Adrenal gland (tissue), 19 donors: Measurements from ENCODE around the gene RPA3. TPM values are rescaled to one million over a fixed set of nuclear protein-coding genes. Genes with fewer than 3 reads are reported as not detected.

ENCODE experiments used
- DNase-seq, 7 donors: peaks; one replicate each; pipeline ENCODE4 v3.0.0-alpha.2; 2019 to 2020
- H3K27ac ChIP-seq, 5 donors: fragments of 200-600 bp; sonication (generic) in 4 of 5; 1 replicate in 3 of 5; 2 replicates in 2 of 5; pipeline versions ENCODE4 v1.5.1 to v1.8.0; 2016 to 2020; ENCODE audit warnings: mild to moderate bottlenecking in 1 of 5
- H3K27me3 ChIP-seq: fragments of 200-600 bp; 2 replicates; pipeline ENCODE4 v1.8.0; 2021
- H3K36me3 ChIP-seq, 2 donors: fragments of 200-600 bp; replicated peaks in 1 of 2; 1 replicate in 1 of 2; 2 replicates in 1 of 2; pipeline versions ENCODE4 v1.5.1 to v1.8.0; 2018 to 2022
- H3K4me1 ChIP-seq, 2 donors: fragments of 200-600 bp; replicated peaks in 1 of 2; 1 replicate in 1 of 2; 2 replicates in 1 of 2; pipeline versions ENCODE4 v1.5.1 to v1.8.0; 2018 to 2021
- H3K4me3 ChIP-seq, 4 donors: fragments of 200-600 bp; sonication (generic) in 3 of 4; one replicate each; pipeline ENCODE4 v1.5.1; 2016 to 2018
- H3K9me3 ChIP-seq, 3 donors: fragments of 200-600 bp; sonication (generic) in 1 of 3; replicated peaks in 1 of 3; 1 replicate in 2 of 3; 2 replicates in 1 of 3; pipeline versions ENCODE4 v1.5.1 to v1.8.0; 2016 to 2021
- POLR2A ChIP-seq, 2 donors: fragments of 450-650 bp; IDR thresholded peaks; one replicate each; pipeline ENCODE4 v1.6.1; 2017; ENCODE audit warnings: antibody characterized with exemption in 2 of 2, mild to moderate bottlenecking in 2 of 2, moderate library complexity in 1 of 2
- WGBS, 4 donors: extraction: QIAGEN DNeasy Blood & Tissue Kit in 2 of 4; methylation state at CpG; one replicate each; pipeline versions ENCODE4 v1.1.5 to v1.1.7; 2013 to 2017; 5-methylcytosine and 5-hydroxymethylcytosine counted together
- intact Hi-C, 2 donors: fragments of 100-400 bp; cut with DNase I; formaldehyde crosslinking; loops; one replicate each; pipeline versions ENCODE4 v1.14.1 to v1.15.0; 2022 to 2023
- long read RNA-seq, 10 donors: library from polyadenylated mRNA in 3 of 10; unstranded in 2 of 10; stranded (forward) in 1 of 10; transcript quantifications; one replicate each; pipeline ENCODE4 v2.0.0 and lab custom pipeline, GENCODE V29; 2021 to 2026
- polyA plus RNA-seq, 3 donors: library from polyadenylated mRNA; stranded (reverse); fragments of 200-250 nt in 2 of 3; fragments of 350-450 nt in 1 of 3; fragmentation: Illumina TruSeq in 1 of 3; extraction: RNeasy Lipid Tissue Mini Kit (QIAGEN cat#74804) in 1 of 3; gene quantifications; one replicate each; pipeline ENCODE4 v1.2.3, GENCODE V29; 2013 to 2014
- total RNA-seq, 9 donors: library from RNA; depleted of rRNA in 4 of 9; stranded (reverse); fragments of >200 nt in 4 of 9; fragments of 120-200 nt in 1 of 9; fragmentation: NEBNext Ultra II Directional in 1 of 9; extraction: Animal tissue kit (Norgen Biotek cat#: 25700) in 1 of 9; gene quantifications; one replicate each; pipeline versions ENCODE4 v1.1.0 to v1.2.4, GENCODE V29; 2013 to 2023
- TF ChIP-seq, protein P1 (sequence below), 6 experiments: fragments of 450-650 bp in 4 of 6; fragments of 200-600 bp in 2 of 6; sonication (generic) in 1 of 6; IDR thresholded peaks; 1 replicate in 5 of 6; 2 replicates in 1 of 6; pipeline versions ENCODE4 v1.5.1 to v1.8.0; 2016 to 2021; ENCODE audit warnings: antibody characterized with exemption in 6 of 6, mild to moderate bottlenecking in 2 of 6, moderate library complexity in 1 of 6
- donor health status: healthy with polysubstance abuse.
- donor health status: Bipolar disorder and iron deficiency.
- donor health status: DM: yes; HTN: yes; CAD: no.
- donor health status: DM: no; HTN: no; CAD: no.
- donor health status: DM: no; HTN: no; CAD: no.
- donor health status: DM: yes; HTN: yes; CAD: no.

The RPA3 gene
- 10 to 100 TPM; 15.3 to 52.5 (median 34.6) TPM for total RNA-seq
- 10 to 100 TPM; 19.6 to 31.4 (median 27.6) TPM for polyA plus RNA-seq
- long read RNA-seq, donor 1, partial matches to known transcripts, result 43 of 45 reads
- long read RNA-seq, donor 1, other reads (novel, unspliced or antisense), result 0 of 45 reads
- long read RNA-seq, donor 2, partial matches to known transcripts, result 22 of 23 reads
- long read RNA-seq, donor 2, other reads (novel, unspliced or antisense), result 0 of 23 reads
- long read RNA-seq, donor 3, partial matches to known transcripts, result 28 of 32 reads
- long read RNA-seq, donor 3, other reads (novel, unspliced or antisense), result 0 of 32 reads
- long read RNA-seq, donor 4, partial matches to known transcripts, result 55 of 56 reads
- long read RNA-seq, donor 4, other reads (novel, unspliced or antisense), result 0 of 56 reads
- long read RNA-seq, donor 5, partial matches to known transcripts, result 52 of 56 reads
- long read RNA-seq, donor 5, other reads (novel, unspliced or antisense), result 4 of 56 reads
- long read RNA-seq, donor 6, partial matches to known transcripts, result 48 of 51 reads
- long read RNA-seq, donor 6, other reads (novel, unspliced or antisense), result 2 of 51 reads
- long read RNA-seq, donor 7, partial matches to known transcripts, result 17 of 20 reads
- long read RNA-seq, donor 7, other reads (novel, unspliced or antisense), result 0 of 20 reads
- long read RNA-seq, donor 8, partial matches to known transcripts, result 85 of 94 reads
- long read RNA-seq, donor 8, other reads (novel, unspliced or antisense), result 8 of 94 reads
- long read RNA-seq, donor 9, transcript RPA3-207 (2 exons, 641 nt), result major isoform, 5 of 43 reads
- long read RNA-seq, donor 9, partial matches to known transcripts, result 37 of 43 reads
- long read RNA-seq, donor 9, other reads (novel, unspliced or antisense), result 0 of 43 reads
- long read RNA-seq, donor 10, partial matches to known transcripts, result 7 of 8 reads
- long read RNA-seq, donor 10, other reads (novel, unspliced or antisense), result 0 of 8 reads

DNA sequence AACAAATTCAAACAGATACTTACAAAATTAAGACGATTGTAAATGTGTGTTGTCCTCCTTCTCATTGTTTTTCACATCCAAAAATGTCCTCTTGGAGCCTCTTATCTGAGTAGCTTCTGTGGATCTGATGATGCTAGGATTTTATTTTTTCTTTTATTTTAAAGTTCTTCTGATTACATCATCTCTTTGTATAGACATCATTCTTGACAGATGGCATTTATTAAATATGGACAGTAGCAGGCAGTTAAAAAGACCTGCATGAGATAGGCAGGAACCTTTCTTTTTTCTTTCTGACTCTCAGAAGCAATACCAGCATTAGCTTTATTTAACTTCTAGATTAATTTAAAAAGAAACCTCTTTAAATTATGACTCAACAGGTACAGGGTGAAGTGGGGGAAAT, at the start of gene RPA3:
Gene RPA3 (minus strand): TSS at position 116 of the 400 bp plus-strand sequence. CDS start 78,189 bp downstream, outside the sequence.
- Histone ChIP-seq H3K4me3 (no peak within 1 kb of the TSS), H3K9me3 (peaks cover 0 to 5% (median 0%) of the 10 kb centered on the region in 3 donors), H3K4me1 (peaks cover 0 to 7% of the 10 kb centered on the region in 2 donors), H3K36me3 (no peaks in the 10 kb centered on the region), H3K27ac (peak within 1 kb of the TSS in 1 of 5 donors; percentile 7), H3K27me3 (no peaks in the 10 kb centered on the region)
- TF ChIP-seq, protein P1, sequence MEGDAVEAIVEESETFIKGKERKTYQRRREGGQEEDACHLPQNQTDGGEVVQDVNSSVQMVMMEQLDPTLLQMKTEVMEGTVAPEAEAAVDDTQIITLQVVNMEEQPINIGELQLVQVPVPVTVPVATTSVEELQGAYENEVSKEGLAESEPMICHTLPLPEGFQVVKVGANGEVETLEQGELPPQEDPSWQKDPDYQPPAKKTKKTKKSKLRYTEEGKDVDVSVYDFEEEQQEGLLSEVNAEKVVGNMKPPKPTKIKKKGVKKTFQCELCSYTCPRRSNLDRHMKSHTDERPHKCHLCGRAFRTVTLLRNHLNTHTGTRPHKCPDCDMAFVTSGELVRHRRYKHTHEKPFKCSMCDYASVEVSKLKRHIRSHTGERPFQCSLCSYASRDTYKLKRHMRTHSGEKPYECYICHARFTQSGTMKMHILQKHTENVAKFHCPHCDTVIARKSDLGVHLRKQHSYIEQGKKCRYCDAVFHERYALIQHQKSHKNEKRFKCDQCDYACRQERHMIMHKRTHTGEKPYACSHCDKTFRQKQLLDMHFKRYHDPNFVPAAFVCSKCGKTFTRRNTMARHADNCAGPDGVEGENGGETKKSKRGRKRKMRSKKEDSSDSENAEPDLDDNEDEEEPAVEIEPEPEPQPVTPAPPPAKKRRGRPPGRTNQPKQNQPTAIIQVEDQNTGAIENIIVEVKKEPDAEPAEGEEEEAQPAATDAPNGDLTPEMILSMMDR (IDR thresholded peaks at IDR 0.05), result no peak
- no peak for TF ChIP-seq POLR2A (IDR thresholded peaks at IDR 0.05)
- 71 to 95% (median 89%) methylated on average over 1 of the region's 1 CpG for WGBS, 4 donors
- no peak for DNase-seq
- intact Hi-C loops, result no loop called here

DNA sequence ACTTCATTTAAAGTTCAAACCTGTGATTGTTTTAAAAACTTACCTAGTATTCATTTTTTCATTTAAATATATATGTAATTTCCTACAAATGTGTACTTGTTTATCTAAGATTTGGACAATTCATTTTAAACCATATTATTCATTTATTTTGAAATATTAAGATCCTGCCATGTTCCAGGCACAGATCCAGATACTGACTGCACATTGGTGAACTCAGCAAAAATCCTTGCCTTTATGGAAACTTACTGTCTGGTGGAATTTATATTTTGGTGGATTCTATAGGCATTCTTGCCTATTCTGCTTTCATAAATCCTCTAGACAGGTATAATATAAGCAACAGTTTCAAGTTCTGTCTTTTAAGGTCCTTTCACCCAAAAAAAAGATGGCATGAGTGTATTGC, 48.3 kb upstream of the RPA3 start:
- Histone ChIP-seq H3K4me3 (no peak overlapping the region), H3K9me3 (no peaks in the 10 kb centered on the region), H3K27me3 (no peaks in the 10 kb centered on the region), H3K27ac (no peak overlapping the region), H3K4me1 (peaks cover 8 to 29% of the 10 kb centered on the region in 2 donors), H3K36me3 (no peaks in the 10 kb centered on the region)
- TF ChIP-seq, protein P1 (IDR thresholded peaks at IDR 0.05), result no peak
- TF ChIP-seq POLR2A (IDR thresholded peaks at IDR 0.05), result no peak
- intact Hi-C loops, result loop anchor here in 1 of 2 donors (10.0 kb wide), 1 partner anchor 428 kb away; no protein-coding TSS in a partner anchor
- DNase-seq, result peak in 2 of 7 donors; percentile 22 to 39

DNA sequence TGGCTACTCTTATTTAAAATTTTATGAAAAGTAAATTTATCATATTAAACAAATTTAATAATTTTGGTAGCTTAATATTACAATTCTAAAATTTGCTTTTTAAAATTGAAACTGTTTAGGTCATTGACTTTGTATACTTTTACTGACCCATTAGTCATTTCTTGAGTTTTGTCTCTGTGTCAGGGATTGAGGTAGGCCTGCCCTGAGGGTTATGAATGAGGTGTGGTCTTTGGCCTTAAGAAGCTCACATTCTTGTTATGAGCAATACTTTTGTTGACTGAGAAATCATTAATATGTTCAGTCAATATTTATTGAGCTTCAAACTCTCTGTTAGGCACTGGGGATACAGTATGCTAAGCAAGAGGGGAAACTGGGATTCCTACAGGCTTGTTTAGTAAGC, 47.0 kb upstream of the RPA3 start:
- peaks cover 11 to 40% of the 10 kb centered on the region in 2 donors for H3K4me1 ChIP-seq
- H3K9me3 ChIP-seq, result no peaks in the 10 kb centered on the region
- H3K27ac ChIP-seq, result no peak overlapping the region
- intact Hi-C loops, result loop anchor here in 1 of 2 donors (10.0 kb wide), 1 partner anchor 429 kb away; no protein-coding TSS in a partner anchor
- no peak overlapping the region for H3K4me3 ChIP-seq
- H3K27me3 ChIP-seq, result no peaks in the 10 kb centered on the region
- no peaks in the 10 kb centered on the region for H3K36me3 ChIP-seq
- no peak for TF ChIP-seq POLR2A (IDR thresholded peaks at IDR 0.05)
- TF ChIP-seq, protein P1 (IDR thresholded peaks at IDR 0.05), result no peak
- no peak for DNase-seq
